Stimulated activated CD4-positive, alpha-beta T cell treated with anti-CD3 and anti-CD28 coated beads, Interleukin-2, amount 100 ng/mL, for 4 hours (primary cell): ENCODE results near the gene RIBC2.
A peak's percentile ranks its signal among the peaks of the same experiment; 100 is the strongest.
"Not testable (repeated sequence)": the region's sequence is repeated elsewhere in the genome, so short reads cannot be mapped to it uniquely, and the experiment has no call there.

ENCODE experiments used
- DNase-seq: peaks from one replicate; pipeline ENCODE4 v3.0.0-alpha.2; 2020; ENCODE audit warnings: low read depth

Gene RIBC2, protein sequence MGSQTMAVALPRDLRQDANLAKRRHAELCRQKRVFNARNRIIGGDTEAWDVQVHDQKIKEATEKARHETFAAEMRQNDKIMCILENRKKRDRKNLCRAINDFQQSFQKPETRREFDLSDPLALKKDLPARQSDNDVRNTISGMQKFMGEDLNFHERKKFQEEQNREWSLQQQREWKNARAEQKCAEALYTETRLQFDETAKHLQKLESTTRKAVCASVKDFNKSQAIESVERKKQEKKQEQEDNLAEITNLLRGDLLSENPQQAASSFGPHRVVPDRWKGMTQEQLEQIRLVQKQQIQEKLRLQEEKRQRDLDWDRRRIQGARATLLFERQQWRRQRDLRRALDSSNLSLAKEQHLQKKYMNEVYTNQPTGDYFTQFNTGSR

DNA sequence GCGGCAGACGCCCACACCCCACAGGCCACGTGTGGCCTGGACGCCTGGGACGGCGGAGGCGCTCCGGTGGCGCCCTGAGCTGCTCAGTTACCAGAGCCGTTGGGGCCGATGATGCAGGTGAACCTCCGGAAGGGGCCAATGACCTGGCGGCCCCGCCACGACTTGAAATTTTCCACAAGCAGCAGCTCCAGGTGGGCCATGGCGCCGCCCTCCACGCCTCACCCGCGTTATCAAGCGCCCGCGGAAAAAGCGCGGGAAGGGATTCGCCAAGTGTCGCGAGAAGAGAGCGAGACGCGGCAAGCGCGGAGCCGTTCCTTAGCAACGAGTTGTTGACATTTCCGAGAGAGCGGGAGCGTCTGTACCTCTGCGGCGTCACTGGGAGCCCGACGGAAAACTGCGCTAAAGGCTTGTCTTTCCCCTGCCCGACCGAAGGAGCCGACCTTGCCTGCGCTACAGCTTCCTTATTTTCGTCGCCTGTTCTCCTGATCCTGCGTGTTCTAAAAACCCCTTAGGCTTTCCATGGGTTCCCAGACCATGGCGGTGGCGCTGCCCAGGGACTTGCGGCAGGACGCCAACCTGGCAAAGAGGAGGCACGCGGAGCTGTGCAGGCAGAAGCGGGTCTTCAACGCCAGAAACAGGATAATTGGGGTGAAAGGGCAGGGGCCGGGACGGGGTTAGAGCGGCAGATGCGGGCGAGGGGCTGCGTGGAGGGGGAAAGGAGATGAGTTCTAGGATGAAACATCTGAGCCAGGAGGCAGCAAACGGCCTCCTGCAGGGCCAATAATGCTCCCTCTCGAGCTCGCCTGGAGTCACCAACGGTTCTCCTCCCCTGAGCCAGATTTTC is at the start of gene RIBC2, which contains the start of gene SMC1B:
Gene RIBC2 (plus strand): TSS at position 326 of the 844 bp plus-strand sequence. CDS start 194 bp downstream, at position 520.
Gene SMC1B (minus strand): TSS at position 232 of the 844 bp plus-strand sequence. CDS start 32 bp downstream, at position 200.
- peak; percentile 77 for DNase-seq

- no peak for DNase-seq
Measured at GRCh38 chr22:45366713-45367112, 46.8 kb upstream of the RIBC2 start.

DNA sequence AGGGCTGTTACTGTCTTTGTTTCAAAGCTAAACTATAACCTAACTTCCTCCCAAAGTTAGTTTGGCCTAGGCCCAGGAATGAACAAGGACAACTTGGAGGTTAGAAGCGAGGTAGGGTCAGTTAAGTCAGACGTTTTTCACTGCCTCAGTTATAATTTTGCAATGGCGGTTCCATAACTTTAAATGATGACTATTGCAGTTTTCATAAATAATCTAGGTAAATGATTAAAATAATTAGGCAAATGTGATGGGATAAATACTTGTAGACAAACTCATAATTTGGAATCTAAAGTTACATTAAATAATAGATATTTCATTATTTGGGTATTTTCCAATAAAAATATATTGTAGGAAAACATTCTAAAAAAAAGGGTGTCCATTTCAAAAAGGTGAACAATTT is 39.9 kb upstream of the RIBC2 start:
- DNase-seq: not testable (repeated sequence)

GRCh38 chr22:45376009-45376408 is 37.5 kb upstream of the RIBC2 start:
- no peak for DNase-seq

DNA sequence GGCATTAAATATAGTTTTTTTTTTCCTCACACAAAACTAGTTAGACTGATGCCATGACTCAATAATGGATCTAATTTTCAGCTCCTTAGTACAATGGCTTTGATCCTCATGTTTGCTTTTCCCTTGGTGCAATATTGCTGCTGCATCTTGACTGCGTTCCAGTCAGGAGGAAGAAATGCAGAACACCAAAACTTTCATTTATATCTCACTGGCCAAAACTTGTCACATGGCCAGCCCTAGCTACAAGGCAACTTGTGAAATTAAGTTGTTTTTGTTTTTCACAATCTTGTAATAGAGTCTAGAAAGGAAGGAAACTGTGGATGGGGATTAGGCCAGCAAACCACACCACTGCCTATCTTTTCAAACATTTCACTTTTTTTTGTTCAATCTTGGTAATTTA is 36.8 kb upstream of the RIBC2 start:
- DNase-seq: no peak

- no peak for DNase-seq
Measured at GRCh38 chr22:45381348-45381747, 32.1 kb upstream of the RIBC2 start.

GRCh38 chr22:45389546-45389945 is 23.9 kb upstream of the RIBC2 start:
- no peak for DNase-seq

GRCh38 chr22:45397806-45398205 is 15.7 kb upstream of the RIBC2 start:
- DNase-seq: no peak

- DNase-seq: no peak
Measured at GRCh38 chr22:45398214-45398613, 15.3 kb upstream of the RIBC2 start.

DNA sequence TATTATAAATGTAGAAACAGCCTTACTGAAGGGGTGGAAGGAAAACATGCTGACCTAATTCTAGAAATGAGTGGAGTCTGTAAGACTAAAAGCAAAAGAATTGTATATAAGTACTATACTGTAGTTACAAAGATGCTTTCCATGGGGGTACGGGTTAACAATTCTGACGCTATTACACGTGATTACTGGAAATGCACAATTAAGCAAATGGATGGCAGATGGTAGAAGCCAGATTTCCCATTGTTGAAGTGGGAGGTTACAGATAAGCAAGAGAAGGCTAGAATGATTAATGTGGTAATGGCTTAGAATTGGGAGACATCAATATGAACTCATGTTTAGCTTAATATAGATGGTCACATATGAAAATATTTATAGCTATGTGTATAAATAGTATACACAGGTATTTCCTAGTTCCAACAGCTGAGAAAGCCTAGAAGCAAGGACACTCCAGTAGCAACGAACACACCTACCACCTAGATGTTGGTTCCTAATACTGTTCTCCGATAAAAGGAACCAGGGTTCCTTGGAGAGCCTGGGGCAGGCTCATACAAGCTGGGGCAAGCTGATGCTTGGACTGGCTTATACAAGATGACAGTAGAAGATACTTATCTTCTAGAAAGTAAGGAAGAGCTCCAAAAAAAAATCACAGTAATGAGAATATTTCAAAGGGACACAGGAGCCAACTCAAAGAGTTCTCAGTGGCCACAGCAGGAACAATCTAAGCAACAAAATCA is 13.6 kb upstream of the RIBC2 start:
- DNase-seq: no peak

- no peak for DNase-seq
Measured at GRCh38 chr22:45402466-45402985, 11.0 kb upstream of the RIBC2 start.

DNA sequence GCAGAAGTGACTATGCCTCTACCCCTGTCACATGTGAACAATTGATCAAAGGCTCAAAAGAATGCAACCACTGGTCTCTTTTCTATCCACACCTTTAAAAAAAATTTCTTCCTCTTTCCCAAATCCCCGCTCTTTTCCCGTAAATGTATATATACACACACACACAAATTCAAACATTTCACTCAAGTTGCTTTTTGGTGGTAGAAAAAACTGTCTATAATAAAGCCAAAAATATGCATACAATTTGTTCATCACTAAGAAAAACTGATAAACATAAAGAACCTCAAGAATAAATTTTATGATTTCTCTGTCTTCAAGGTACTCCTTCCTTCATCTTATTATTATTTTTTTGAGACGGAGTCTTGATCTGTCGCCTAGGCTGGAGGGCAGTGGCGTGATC is 5.7 kb upstream of the RIBC2 start:
- DNase-seq: no peak

DNA sequence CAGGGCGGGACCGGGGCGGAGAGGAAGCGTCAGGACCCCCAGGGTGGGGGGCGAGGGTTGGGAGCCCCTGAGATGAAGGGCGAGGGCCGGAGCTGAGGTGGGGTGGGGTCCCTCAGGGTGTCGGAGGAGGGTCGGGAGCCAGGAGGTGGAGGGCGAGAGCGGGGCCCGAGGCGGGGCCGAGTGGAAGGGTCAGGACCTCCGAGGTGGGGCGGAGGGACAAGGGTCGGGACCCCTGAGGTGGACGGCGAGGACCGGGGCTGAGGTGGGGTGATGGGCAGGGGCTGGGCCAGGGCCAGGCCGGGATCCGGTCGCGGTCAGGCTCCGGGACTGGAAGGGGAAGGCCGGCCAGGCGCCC is 503 bp upstream of the RIBC2 start:
- DNase-seq: no peak

DNA sequence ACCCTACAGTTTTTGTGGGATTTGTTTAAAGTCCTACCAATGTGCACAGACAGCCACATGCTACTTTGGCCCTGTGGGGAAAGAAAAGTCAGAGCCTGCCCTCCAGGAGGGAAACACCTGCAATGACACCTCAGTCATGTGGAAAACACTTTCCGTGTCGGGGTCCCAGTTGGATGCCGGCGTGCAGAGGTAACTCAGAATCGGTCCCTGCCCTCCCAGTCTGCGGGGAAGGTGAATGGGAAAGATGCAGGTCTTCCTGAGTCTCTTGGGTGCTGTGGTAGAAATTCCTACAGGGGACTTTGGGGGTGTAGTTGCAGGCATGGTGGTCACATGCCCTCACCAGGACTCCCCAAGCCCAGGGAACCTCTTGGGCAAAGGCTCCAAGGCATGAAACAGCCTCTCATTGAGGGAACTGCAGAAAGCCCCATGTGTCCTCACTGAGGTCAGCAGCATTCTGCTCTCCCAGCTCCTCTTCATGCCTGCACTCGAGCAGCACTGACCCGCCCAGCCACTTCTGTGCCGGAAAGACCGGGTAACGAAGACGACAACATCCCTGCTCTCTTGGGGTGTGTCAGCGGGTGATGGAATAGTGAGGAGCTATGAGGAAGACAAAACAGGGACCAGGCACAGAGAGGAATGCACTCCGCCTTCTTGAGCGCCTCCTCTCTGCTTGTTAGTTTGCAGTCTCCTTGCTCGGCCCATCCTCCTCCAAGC is 4.7 kb downstream of the RIBC2 start:
- no peak for DNase-seq

GRCh38 chr22:45418770-45419138 is 5.3 kb downstream of the RIBC2 start:
- no peak for DNase-seq

- no peak for DNase-seq
Measured at GRCh38 chr22:45420011-45420410, 6.5 kb downstream of the RIBC2 start.

GRCh38 chr22:45420539-45420938 is 7.0 kb downstream of the RIBC2 start:
- no peak for DNase-seq

DNA sequence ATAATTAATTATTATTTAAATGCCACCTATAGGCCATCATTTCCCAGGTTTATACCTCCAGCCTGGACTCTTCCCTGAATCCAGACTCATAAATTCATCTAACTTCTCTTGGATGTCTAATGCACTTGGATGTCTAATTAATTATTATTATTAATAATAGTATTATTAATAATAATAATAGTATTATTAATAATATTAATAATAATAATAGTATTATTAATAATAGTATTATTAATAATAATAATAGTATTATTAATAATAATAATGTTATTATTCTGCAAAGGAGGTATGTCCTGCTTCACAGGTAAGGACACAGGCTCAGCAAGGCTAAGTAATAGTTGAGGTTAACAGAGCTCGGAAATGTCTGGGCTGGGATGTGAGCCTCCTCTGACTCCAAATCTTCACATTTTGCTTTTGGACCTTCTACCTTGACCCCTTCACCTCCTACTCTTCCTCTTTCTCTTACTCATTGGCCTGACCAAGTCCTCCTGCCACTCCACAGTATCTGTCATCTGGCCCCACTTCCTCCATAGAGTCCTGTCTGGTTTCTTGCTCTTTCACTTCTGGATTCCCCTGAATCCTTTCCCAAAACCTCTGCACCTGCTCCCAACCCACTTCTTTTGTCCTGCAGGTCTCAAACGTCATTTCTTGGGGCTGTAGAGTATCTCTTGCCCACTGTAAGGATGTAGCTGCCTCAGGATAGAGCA is 8.0 kb downstream of the RIBC2 start:
- DNase-seq: no peak

GRCh38 chr22:45422237-45422983 is 8.9 kb downstream of the RIBC2 start:
- DNase-seq: no peak

GRCh38 chr22:45423524-45423923 is 10.0 kb downstream of the RIBC2 start:
- DNase-seq: no peak
